ENCODE results near the gene ALG6. TPM values are rescaled to one million over a fixed set of nuclear protein-coding genes. Genes with fewer than 3 reads are reported as not detected.
"Not testable (repeated sequence)": the region's sequence is repeated elsewhere in the genome, so short reads cannot be mapped to it uniquely, and the experiment has no call there.

The ALG6 gene
- total RNA-seq, 3 donors from 2014 or later: 13.8 to 16.6 (median 15.3) TPM

DNA sequence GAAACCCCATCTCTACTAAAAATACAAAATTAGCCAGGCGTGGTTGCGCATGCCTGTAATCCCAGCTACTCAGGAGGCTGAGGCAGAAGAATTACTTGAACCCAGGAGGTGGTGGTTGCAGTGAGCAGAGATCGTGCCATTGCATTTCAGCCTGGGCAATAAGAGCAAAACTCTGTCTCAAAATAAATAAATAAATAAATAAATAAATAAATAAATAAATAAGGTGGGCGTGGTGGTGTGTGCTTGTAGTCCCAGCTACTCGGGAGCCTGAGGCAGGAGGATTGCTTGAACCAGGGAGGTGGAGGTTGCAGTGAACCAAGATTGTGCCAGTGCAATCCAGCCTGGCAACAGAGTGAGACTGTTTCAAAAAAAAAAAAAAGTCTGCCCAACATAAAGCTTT is 101.3 kb downstream of the ALG6 start:
- not testable (repeated sequence) for H3K4me3 Mint-ChIP-seq; H3K27me3 Mint-ChIP-seq (ENCODE audit: low read depth); H3K4me1 Mint-ChIP-seq (ENCODE audit: low read depth); DNase-seq; ATAC-seq; H3K36me3 Mint-ChIP-seq (ENCODE audit: insufficient read depth); H3K9me3 Mint-ChIP-seq

- H3K36me3 Mint-ChIP-seq (ENCODE audit: insufficient read depth): peaks cover 12% of the 10 kb centered on the region
- H3K4me3 Mint-ChIP-seq: no peak overlapping the region
- DNase-seq (no peak), ATAC-seq (no peak)
- peaks cover 2% of the 10 kb centered on the region for H3K9me3 Mint-ChIP-seq
- H3K27me3 Mint-ChIP-seq (ENCODE audit: low read depth): no peaks in the 10 kb centered on the region
- no peaks in the 10 kb centered on the region for H3K4me1 Mint-ChIP-seq (ENCODE audit: low read depth)
Observed at GRCh38 chr1:63475761-63476160, 108.3 kb downstream of the ALG6 start.

- H3K4me1 Mint-ChIP-seq (ENCODE audit: low read depth): no peaks in the 10 kb centered on the region
- ATAC-seq: no peak
- H3K9me3 Mint-ChIP-seq: no peaks in the 10 kb centered on the region
Observed at GRCh38 chr1:63480057-63480456, 112.6 kb downstream of the ALG6 start.

GRCh38 chr1:63486629-63487028 is 119.2 kb downstream of the ALG6 start:
- H3K36me3 Mint-ChIP-seq (ENCODE audit: insufficient read depth): peaks cover 8% of the 10 kb centered on the region
- H3K4me3 Mint-ChIP-seq: no peak overlapping the region
- DNase-seq: no peak
- no peaks in the 10 kb centered on the region for H3K27me3 Mint-ChIP-seq (ENCODE audit: low read depth)
- no peak for ATAC-seq
- no peaks in the 10 kb centered on the region for H3K9me3 Mint-ChIP-seq
- H3K4me1 Mint-ChIP-seq (ENCODE audit: low read depth): no peaks in the 10 kb centered on the region

More at GRCh38 chr1:63480057-63480456, 112.6 kb downstream of the ALG6 start:
- DNase-seq: no peak
- Mint-ChIP-seq H3K27me3 (ENCODE audit: low read depth) (no peaks in the 10 kb centered on the region), H3K4me3 (no peak overlapping the region), H3K36me3 (ENCODE audit: insufficient read depth) (peaks cover 8% of the 10 kb centered on the region)

- Mint-ChIP-seq H3K9me3 (no peaks in the 10 kb centered on the region), H3K4me1 (ENCODE audit: low read depth) (no peaks in the 10 kb centered on the region), H3K36me3 (ENCODE audit: insufficient read depth) (peaks cover 8% of the 10 kb centered on the region), H3K27me3 (ENCODE audit: low read depth) (no peaks in the 10 kb centered on the region), H3K4me3 (no peak overlapping the region)
- ATAC-seq: no peak
- DNase-seq: no peak
Observed at GRCh38 chr1:63487336-63488065, 120.1 kb downstream of the ALG6 start.

Other genes starting within 250 kb of the ALG6 start
- gene FOXD3, start 45.1 kb upstream of the ALG6 start, total RNA-seq: not detected
- gene ITGB3BP, start 155.6 kb downstream of the ALG6 start, total RNA-seq: 10 to 100 TPM; 29.7 to 33.8 (median 32.9) TPM
- 1 to 10 TPM; 4.3 to 6.9 (median 6.8) TPM for gene EFCAB7, start 155.9 kb downstream of the ALG6 start, total RNA-seq
- gene PGM1, start 225.8 kb downstream of the ALG6 start, total RNA-seq: 10 to 100 TPM; 21.0 to 25.6 (median 23.8) TPM

All from activated T-cell treated with anti-CD3 and anti-CD28 coated beads, Interleukin-2, amount 50 U/mL, for 4 hours (primary cell).